K562 (cell line): ENCODE measurements around the gene HSPB6. TPM values are rescaled to one million over a fixed set of nuclear protein-coding genes. Genes with fewer than 3 reads are reported as not detected.
A peak's percentile ranks its signal among the peaks of the same experiment; 100 is the strongest.

Source experiments
- FOXA3 ChIP-seq, 2 experiments: fragments of 450-650 bp in 1 of 2; sonication (generic) in 1 of 2; formaldehyde crosslinking; IDR thresholded peaks in 1 of 2; conservative IDR thresholded peaks in 1 of 2; 2 replicates each; pipeline versions ENCODE4 v1.4.0 to v1.8.0; 2020 to 2022; ENCODE audit warnings: mild to moderate bottlenecking in 2 of 2, missing genetic modification reagents in 1 of 2
- HMG20B ChIP-seq: fragments of 250-450 bp; sonication (Bioruptor Pico); IDR thresholded peaks from 2 replicates; pipeline ENCODE4 v1.5.0; 2021; ENCODE audit warnings: mild to moderate bottlenecking
- IFI16 ChIP-seq: fragments of 250-450 bp; sonication (Bioruptor Pico); IDR thresholded peaks from 2 replicates; pipeline ENCODE4 v2.1.2; 2022; ENCODE audit warnings: mild to moderate bottlenecking, inconsistent platforms
- MBD2 ChIP-seq: sonication (generic); IDR thresholded peaks from 2 replicates; pipeline ENCODE4 v1.6.1; 2016; ENCODE audit warnings: low read depth, borderline replicate concordance
- RBFOX2 ChIP-seq: fragments of 200-400 bp; formaldehyde crosslinking; IDR thresholded peaks from 2 replicates; pipeline ENCODE4 v1.6.1; 2017; ENCODE audit warnings: low read depth, mild to moderate bottlenecking, low read length, moderate library complexity
- SAP30 ChIP-seq: fragments of 200-600 bp; sonication (generic); IDR thresholded peaks from 2 replicates; pipeline ENCODE4 v1.6.1; 2012; ENCODE audit warnings: borderline replicate concordance, low read depth, mild to moderate bottlenecking, moderate library complexity, low read length, control low read depth, inconsistent platforms; ENCODE audit not compliant: insufficient read depth, poor library complexity, severe bottlenecking
- SMAD2 ChIP-seq: fragments of 150-350 bp; IDR thresholded peaks from 2 replicates; pipeline ENCODE4 v1.6.1; 2014; ENCODE audit warnings: low read depth, mild to moderate bottlenecking, low read length
- ZBTB11 ChIP-seq, 3 experiments: fragments of 200-800 bp in 1 of 3; fragments of 250-450 bp in 1 of 3; fragments of 450-650 bp in 1 of 3; sonication (Bioruptor Pico) in 1 of 3; sonication (Bioruptor generic) in 1 of 3; formaldehyde crosslinking in 1 of 3; IDR thresholded peaks; 2 replicates each; pipeline versions ENCODE4 v1.6.1 to v1.8.0; 2016 to 2022; ENCODE audit warnings: mild to moderate bottlenecking in 2 of 3, missing genetic modification characterization in 2 of 3, missing compliant biosample characterization in 1 of 3, moderate library complexity in 1 of 3
- ZNF274 ChIP-seq: IDR thresholded peaks from 2 replicates; pipeline ENCODE4 v1.6.1; 2011; ENCODE audit warnings: low read depth, mild to moderate bottlenecking, low read length, moderate library complexity, borderline replicate concordance
- ZNF707 ChIP-seq: fragments of 250-450 bp; sonication (Bioruptor Pico); conservative IDR thresholded peaks from 2 replicates; pipeline ENCODE4 v1.8.0; 2022; ENCODE audit warnings: inconsistent platforms, mild to moderate bottlenecking, moderate library complexity
- polyA plus RNA-seq, 8 experiments: library from polyadenylated mRNA; depleted of rRNA in 4 of 8; stranded (reverse) in 5 of 8; unstranded in 3 of 8; fragments of >200 nt; fragmentation: Nextera tagmentation in 2 of 8; fragmentation: Illumina TruSeq in 1 of 8; extraction: Ambion mirVana in 2 of 8; extraction: Trizol in 1 of 8; gene quantifications; 2 replicates each; pipeline versions ENCODE4 v1.2.1 to v1.2.3, GENCODE V29; 2011 to 2014; ENCODE audit warnings: inconsistent platforms in 1 of 8, missing spikeins in 1 of 8
- total RNA-seq, 7 experiments: library from RNA; depleted of rRNA in 6 of 7; stranded (reverse); fragments of >200 nt in 6 of 7; fragmentation: Illumina TruSeq in 2 of 7; extraction: Trizol in 2 of 7; gene quantifications; 2 replicates each; pipeline versions ENCODE4 v1.2.1 to v1.2.3, GENCODE V29; 2011 to 2021; ENCODE audit warnings: low replicate concordance in 1 of 7
- TF ChIP-seq, protein P1 (sequence below): fragments of 450-650 bp; IDR thresholded peaks from 2 replicates; pipeline ENCODE4 v1.6.1; 2016; ENCODE audit warnings: low read depth
- TF ChIP-seq, protein P2 (sequence below): fragments of 250-450 bp; sonication (Bioruptor Pico); IDR thresholded peaks from 2 replicates; pipeline ENCODE4 v1.4.0; 2020; ENCODE audit warnings: mild to moderate bottlenecking, moderate library complexity

The HSPB6 gene
- total and polyA plus RNA-seq, 9 of the 15 experiments (the other 6 are each of a cell fraction or from before 2014, with no cell fraction given): 0.55 TPM; not detected in 8

GRCh38 chr19:35716801-35717664, 39.8 kb downstream of the HSPB6 start (continued):
- TF ChIP-seq, protein P1, sequence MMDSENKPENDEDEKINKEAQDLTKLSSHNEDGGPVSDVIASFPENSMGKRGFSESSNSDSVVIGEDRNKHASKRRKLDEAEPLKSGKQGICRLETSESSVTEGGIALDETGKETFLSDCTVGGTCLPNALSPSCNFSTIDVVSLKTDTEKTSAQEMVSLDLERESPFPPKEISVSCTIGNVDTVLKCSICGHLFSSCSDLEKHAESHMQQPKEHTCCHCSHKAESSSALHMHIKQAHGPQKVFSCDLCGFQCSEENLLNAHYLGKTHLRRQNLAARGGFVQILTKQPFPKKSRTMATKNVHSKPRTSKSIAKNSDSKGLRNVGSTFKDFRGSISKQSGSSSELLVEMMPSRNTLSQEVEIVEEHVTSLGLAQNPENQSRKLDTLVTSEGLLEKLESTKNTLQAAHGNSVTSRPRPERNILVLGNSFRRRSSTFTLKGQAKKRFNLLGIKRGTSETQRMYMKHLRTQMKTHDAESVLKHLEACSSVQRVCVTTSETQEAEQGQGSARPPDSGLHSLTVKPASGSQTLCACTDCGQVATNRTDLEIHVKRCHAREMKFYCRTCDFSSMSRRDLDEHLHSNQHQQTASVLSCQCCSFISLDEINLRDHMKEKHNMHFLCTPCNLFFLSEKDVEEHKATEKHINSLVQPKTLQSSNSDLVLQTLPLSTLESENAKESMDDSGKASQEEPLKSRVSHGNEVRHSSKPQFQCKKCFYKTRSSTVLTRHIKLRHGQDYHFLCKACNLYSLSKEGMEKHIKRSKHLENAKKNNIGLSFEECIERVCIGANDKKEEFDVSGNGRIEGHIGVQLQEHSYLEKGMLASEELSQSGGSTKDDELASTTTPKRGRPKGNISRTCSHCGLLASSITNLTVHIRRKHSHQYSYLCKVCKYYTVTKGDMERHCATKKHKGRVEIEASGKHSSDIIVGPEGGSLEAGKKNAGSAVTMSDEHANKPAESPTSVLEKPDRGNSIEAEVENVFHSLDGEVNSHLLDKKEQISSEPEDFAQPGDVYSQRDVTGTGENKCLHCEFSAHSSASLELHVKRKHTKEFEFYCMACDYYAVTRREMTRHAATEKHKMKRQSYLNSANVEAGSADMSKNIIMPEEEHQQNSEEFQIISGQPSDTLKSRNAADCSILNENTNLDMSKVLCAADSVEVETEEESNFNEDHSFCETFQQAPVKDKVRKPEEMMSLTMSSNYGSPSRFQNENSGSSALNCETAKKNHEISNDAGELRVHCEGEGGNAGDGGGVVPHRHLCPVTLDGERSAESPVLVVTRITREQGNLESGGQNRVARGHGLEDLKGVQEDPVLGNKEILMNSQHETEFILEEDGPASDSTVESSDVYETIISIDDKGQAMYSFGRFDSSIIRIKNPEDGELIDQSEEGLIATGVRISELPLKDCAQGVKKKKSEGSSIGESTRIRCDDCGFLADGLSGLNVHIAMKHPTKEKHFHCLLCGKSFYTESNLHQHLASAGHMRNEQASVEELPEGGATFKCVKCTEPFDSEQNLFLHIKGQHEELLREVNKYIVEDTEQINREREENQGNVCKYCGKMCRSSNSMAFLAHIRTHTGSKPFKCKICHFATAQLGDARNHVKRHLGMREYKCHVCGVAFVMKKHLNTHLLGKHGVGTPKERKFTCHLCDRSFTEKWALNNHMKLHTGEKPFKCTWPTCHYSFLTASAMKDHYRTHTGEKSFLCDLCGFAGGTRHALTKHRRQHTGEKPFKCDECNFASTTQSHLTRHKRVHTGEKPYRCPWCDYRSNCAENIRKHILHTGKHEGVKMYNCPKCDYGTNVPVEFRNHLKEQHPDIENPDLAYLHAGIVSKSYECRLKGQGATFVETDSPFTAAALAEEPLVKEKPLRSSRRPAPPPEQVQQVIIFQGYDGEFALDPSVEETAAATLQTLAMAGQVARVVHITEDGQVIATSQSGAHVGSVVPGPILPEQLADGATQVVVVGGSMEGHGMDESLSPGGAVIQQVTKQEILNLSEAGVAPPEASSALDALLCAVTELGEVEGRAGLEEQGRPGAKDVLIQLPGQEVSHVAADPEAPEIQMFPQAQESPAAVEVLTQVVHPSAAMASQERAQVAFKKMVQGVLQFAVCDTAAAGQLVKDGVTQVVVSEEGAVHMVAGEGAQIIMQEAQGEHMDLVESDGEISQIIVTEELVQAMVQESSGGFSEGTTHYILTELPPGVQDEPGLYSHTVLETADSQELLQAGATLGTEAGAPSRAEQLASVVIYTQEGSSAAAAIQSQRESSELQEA: peak; percentile 72
- no peak for TF ChIP-seq ZBTB11 (CRISPR knock-in tag; IDR thresholded peaks at IDR 0.05)
- TF ChIP-seq SMAD2: no peak
- no peak for TF ChIP-seq HMG20B
- TF ChIP-seq SAP30: peak; percentile 70
- peak; percentile 83 for TF ChIP-seq MBD2
- TF ChIP-seq, protein P2, sequence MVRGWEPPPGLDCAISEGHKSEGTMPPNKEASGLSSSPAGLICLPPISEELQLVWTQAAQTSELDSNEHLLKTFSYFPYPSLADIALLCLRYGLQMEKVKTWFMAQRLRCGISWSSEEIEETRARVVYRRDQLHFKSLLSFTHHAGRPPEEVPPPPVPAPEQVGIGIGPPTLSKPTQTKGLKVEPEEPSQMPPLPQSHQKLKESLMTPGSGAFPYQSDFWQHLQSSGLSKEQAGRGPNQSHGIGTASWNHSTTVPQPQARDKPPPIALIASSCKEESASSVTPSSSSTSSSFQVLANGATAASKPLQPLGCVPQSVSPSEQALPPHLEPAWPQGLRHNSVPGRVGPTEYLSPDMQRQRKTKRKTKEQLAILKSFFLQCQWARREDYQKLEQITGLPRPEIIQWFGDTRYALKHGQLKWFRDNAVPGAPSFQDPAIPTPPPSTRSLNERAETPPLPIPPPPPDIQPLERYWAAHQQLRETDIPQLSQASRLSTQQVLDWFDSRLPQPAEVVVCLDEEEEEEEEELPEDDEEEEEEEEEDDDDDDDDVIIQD (CRISPR knock-in tag): no peak
- no peak for TF ChIP-seq IFI16
- TF ChIP-seq RBFOX2: peak; percentile 86
- TF ChIP-seq ZNF707 (CRISPR knock-in tag): no peak
- no peak for TF ChIP-seq ZNF274
- TF ChIP-seq FOXA3 (CRISPR knock-in tag; conservative IDR thresholded peaks at IDR 0.05 in 1 of 2, IDR thresholded peaks at IDR 0.05 in 1 of 2): 0 out of 4 replicates have a peak, but pooled peaks of 1 of the 2 experiments have one; percentile 62
